ENCODE results near the gene PACRGL. TPM values are rescaled to one million over a fixed set of nuclear protein-coding genes. Genes with fewer than 3 reads are reported as not detected.
"Not testable (repeated sequence)": the region's sequence is repeated elsewhere in the genome, so short reads cannot be mapped to it uniquely, and the experiment has no call there.

Gene PACRGL
- total RNA-seq, 2 donors from 2014 or later = 3.0 to 17.1 TPM

DNA sequence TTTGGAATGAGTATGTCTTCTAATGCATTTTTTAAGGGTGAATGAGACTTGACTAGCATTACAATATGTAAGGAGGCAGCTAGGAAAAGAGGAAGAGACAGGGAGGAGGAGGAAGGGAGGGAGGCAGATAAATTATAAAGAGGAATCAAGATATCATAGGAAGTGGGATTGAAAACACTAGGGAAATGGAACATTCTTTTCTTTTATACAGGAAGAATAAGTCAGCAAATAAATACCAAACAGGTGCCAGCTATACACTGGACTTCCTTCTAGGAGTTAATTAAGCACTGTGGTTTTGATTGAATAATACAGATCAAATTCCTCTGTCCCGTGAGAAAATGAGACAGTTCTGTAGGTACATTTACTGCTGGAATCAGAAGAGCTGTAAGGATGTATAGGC, 78.6 kb downstream of the PACRGL start:
- DNase-seq (no peak), ATAC-seq (no peak)
- no peaks in the 10 kb centered on the region for H3K4me1 ChIP-seq
- H3K27ac ChIP-seq = no peak overlapping the region
- TF ChIP-seq, protein P1, sequence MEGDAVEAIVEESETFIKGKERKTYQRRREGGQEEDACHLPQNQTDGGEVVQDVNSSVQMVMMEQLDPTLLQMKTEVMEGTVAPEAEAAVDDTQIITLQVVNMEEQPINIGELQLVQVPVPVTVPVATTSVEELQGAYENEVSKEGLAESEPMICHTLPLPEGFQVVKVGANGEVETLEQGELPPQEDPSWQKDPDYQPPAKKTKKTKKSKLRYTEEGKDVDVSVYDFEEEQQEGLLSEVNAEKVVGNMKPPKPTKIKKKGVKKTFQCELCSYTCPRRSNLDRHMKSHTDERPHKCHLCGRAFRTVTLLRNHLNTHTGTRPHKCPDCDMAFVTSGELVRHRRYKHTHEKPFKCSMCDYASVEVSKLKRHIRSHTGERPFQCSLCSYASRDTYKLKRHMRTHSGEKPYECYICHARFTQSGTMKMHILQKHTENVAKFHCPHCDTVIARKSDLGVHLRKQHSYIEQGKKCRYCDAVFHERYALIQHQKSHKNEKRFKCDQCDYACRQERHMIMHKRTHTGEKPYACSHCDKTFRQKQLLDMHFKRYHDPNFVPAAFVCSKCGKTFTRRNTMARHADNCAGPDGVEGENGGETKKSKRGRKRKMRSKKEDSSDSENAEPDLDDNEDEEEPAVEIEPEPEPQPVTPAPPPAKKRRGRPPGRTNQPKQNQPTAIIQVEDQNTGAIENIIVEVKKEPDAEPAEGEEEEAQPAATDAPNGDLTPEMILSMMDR (IDR thresholded peaks at IDR 0.05) = no peak
- TF ChIP-seq POLR2A (IDR thresholded peaks at IDR 0.05) = no peak
- H3K9me3 ChIP-seq = peaks cover 0 to 16% (median 0%) of the 10 kb centered on the region in 3 donors
- H3K36me3 ChIP-seq (replicated peaks in 1 of 2; ENCODE audit: insufficient read depth in 1 of 2, low read depth in 2 of 2) = no peaks in the 10 kb centered on the region
- H3K4me3 ChIP-seq = no peak overlapping the region
- 41 to 43% methylated on average over 1 of the region's 1 CpG for WGBS, 2 donors
- intact Hi-C loops (cut with DNase I) = loop anchor here (10.0 kb wide), 1 partner anchor 686 kb away; no protein-coding TSS in a partner anchor
- no peaks in the 10 kb centered on the region for H3K27me3 ChIP-seq

GRCh38 chr4:20783134-20783533, 82.9 kb downstream of the PACRGL start:
- H3K9me3 ChIP-seq = peaks cover 0 to 16% (median 0%) of the 10 kb centered on the region in 3 donors
- WGBS, 2 donors = 68 to 79% methylated on average over 1 of the region's 1 CpG
- ATAC-seq; H3K36me3 ChIP-seq (replicated peaks in 1 of 2; ENCODE audit: insufficient read depth in 1 of 2, low read depth in 2 of 2); DNase-seq; H3K27ac ChIP-seq; H3K4me1 ChIP-seq; H3K4me3 ChIP-seq; intact Hi-C loops (cut with DNase I); H3K27me3 ChIP-seq: not testable (repeated sequence)

DNA sequence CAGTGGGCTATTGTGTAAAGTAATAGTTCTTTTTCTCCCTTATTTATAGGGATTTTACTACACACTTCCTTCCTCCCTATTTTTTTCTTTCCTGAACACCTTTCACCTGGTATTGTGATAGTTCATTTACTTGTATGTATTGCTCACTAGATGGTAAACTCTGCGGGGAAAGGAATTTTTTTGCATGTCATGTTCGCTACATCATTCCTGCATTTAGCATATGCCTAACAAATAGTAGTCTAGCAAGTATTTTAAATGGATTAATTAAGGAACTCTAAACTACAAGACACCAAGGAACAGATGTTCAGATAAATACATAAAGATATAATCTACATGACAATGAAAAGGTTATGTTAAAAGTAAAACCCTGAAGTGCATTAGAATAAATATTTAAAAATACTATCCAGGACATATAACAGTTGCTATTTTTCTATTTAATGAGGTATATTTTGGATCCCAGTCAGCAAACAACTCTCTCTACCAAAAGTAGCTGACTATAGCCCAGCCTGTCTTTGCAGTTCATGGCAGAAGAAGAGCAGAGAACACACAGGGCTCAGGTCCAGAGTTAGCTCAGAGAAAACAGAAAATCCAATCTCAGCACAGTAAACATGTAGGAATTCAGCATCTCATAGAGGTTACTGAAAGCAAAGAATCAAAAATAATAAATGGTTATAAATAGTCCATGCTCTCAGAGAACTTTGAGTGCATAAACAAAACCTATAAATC, 87.8 kb downstream of the PACRGL start:
- no peaks in the 10 kb centered on the region for H3K4me1 ChIP-seq
- intact Hi-C loops (cut with DNase I) = no loop called here
- H3K4me3 ChIP-seq = no peak overlapping the region
- TF ChIP-seq, protein P1 (IDR thresholded peaks at IDR 0.05) = no peak
- H3K27ac ChIP-seq = no peak overlapping the region
- peaks cover 0 to 2% (median 0%) of the 10 kb centered on the region in 3 donors for H3K9me3 ChIP-seq
- DNase-seq (no peak), ATAC-seq (no peak)
- H3K36me3 ChIP-seq (replicated peaks in 1 of 2; ENCODE audit: insufficient read depth in 1 of 2, low read depth in 2 of 2) = no peaks in the 10 kb centered on the region
- no peaks in the 10 kb centered on the region for H3K27me3 ChIP-seq
- 64 to 78% methylated on average over 2 of the region's 2 CpGs for WGBS, 2 donors

Data from body of pancreas (tissue), 4 donors.